Large intestine (tissue), 3 donors: ENCODE data around the gene SHB. TPM values are rescaled to one million over a fixed set of nuclear protein-coding genes. Genes with fewer than 3 reads are reported as not detected.

Experiments used
- DNase-seq, 2 donors: peaks; one replicate each; pipeline versions ENCODE4 v3.0.0 to v3.0.0-alpha.2; 2013
- H3K27ac ChIP-seq: one replicate; pipeline ENCODE4 v1.5.1; 2013; ENCODE audit warnings: low read length
- H3K27me3 ChIP-seq: 2 replicates; pipeline ENCODE4 v1.6.1; 2013; ENCODE audit warnings: low read length; ENCODE audit not compliant: control insufficient read depth, insufficient read depth
- H3K36me3 ChIP-seq: 2 replicates; pipeline ENCODE4 v1.6.1; 2013; ENCODE audit warnings: low read length; ENCODE audit not compliant: control insufficient read depth, insufficient read depth
- H3K4me1 ChIP-seq: one replicate; pipeline ENCODE4 v1.6.1; 2013; ENCODE audit warnings: low read length; ENCODE audit not compliant: control insufficient read depth, insufficient read depth
- H3K4me3 ChIP-seq: one replicate; pipeline ENCODE4 v1.5.1; 2013; ENCODE audit warnings: low read length
- H3K9me3 ChIP-seq: one replicate; pipeline ENCODE4 v1.6.1; 2013; ENCODE audit warnings: mild to moderate bottlenecking, low read depth, low read length, moderate library complexity; ENCODE audit not compliant: control insufficient read depth
- WGBS: methylation state at CpG from one replicate; pipeline ENCODE4 v1.1.5; 2013; ENCODE audit warnings: low lambda C conversion rate; ENCODE audit not compliant: insufficient coverage; 5-methylcytosine and 5-hydroxymethylcytosine counted together
- polyA plus RNA-seq: library from polyadenylated mRNA; unstranded; fragments of 120-200 nt; gene quantifications from one replicate; pipeline ENCODE4 v1.2.1, GENCODE V29; 2013

The SHB gene
- polyA plus RNA-seq, 1 donor = 17.8 TPM

- WGBS = no CpG with 5 or more reads among the region's 2 CpGs
- Histone ChIP-seq H3K4me1 (no peaks in the 10 kb centered on the region), H3K9me3 (no peaks in the 10 kb centered on the region), H3K27ac (no peak overlapping the region), H3K36me3 (no peaks in the 10 kb centered on the region), H3K27me3 (no peaks in the 10 kb centered on the region), H3K4me3 (no peak overlapping the region)
- DNase-seq = no peak
These were observed 20.5 kb upstream of the SHB start for GRCh38 chr9:38089387-38090165.

DNA sequence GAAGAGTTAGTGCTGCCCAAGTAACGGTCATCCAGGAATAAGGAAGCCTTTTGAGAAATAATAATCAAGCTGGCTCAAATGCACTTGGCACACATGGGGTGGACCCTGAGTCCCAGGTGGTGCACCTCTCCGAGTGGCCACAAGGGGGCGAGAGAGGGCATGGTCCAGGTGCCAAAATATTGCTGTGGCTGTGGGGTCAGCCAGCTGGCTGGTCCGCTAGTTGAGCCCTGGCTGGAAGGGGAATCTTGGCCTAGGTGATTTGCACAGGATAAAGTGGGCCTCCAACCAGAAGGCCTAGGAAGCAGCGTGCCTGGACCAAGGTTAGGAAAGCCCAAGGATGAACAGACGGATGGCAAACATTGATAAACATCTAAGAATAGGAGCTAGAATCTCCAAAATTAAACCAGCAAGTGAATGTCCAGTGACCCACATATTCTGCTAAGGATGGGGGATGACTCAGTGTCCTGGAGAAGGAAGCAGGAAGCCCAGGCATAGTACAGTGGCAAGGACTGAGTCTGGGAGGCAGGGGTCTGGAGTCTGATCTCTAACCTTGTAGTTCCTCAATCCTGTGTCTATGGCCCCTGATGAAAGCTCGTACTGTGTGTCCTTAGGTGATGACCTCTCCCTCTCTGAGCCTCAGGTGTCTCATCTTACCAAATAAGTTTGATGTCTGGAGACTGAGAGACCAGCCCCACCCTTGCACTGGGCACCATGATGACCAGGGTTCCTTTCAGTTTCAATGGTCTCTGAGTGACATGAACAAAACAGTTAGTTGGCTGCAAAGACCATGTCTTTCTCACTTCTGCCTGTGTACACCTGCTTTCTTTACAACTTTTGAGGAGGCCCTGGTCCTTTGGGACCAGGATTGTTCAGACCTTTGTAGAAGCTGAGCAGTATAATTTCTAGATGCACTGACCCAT lies 19.2 kb upstream of the SHB start:
- no peaks in the 10 kb centered on the region for H3K9me3 ChIP-seq
- no peaks in the 10 kb centered on the region for H3K27me3 ChIP-seq
- WGBS = no CpG with 5 or more reads among the region's 7 CpGs
- H3K4me1 ChIP-seq = no peaks in the 10 kb centered on the region
- peak; percentile 23 to 41 for DNase-seq
- no peaks in the 10 kb centered on the region for H3K36me3 ChIP-seq
- no peak overlapping the region for H3K27ac ChIP-seq
- no peak overlapping the region for H3K4me3 ChIP-seq

- no peaks in the 10 kb centered on the region for H3K27me3 ChIP-seq
- H3K9me3 ChIP-seq = no peaks in the 10 kb centered on the region
- no peak for DNase-seq
- no peaks in the 10 kb centered on the region for H3K4me1 ChIP-seq
- no peaks in the 10 kb centered on the region for H3K36me3 ChIP-seq
- no peak overlapping the region for H3K27ac ChIP-seq
- H3K4me3 ChIP-seq = no peak overlapping the region
These were observed 17.5 kb upstream of the SHB start for GRCh38 chr9:38086496-38086895.

GRCh38 chr9:38085308-38085707 lies 16.3 kb upstream of the SHB start:
- Histone ChIP-seq H3K4me1 (no peaks in the 10 kb centered on the region), H3K27me3 (no peaks in the 10 kb centered on the region), H3K9me3 (no peaks in the 10 kb centered on the region), H3K27ac (no peak overlapping the region), H3K36me3 (no peaks in the 10 kb centered on the region), H3K4me3 (no peak overlapping the region)
- WGBS = 100% methylated on average over 1 of the region's 5 CpGs
- no peak for DNase-seq

DNA sequence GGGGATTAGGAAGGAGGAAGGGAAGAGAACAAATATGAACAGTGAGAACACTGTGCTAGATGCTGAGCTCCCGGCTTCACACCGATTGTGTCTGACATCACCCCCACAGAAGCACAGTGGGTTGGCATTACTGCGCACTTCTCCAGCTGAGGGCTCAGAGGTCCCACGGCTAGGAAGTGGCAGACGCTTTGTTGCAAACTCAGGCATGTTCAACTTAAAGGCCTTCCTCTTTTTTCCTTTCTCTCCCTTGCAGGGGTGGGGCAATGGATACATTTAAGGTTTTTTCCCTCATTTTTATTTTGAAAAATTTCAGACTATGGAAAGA lies 15.5 kb upstream of the SHB start:
- no peak overlapping the region for H3K27ac ChIP-seq
- no CpG with 5 or more reads among the region's 5 CpGs for WGBS
- H3K4me3 ChIP-seq = no peak overlapping the region
- H3K27me3 ChIP-seq = no peaks in the 10 kb centered on the region
- H3K4me1 ChIP-seq = no peaks in the 10 kb centered on the region
- DNase-seq = no peak
- H3K36me3 ChIP-seq = no peaks in the 10 kb centered on the region
- no peaks in the 10 kb centered on the region for H3K9me3 ChIP-seq

DNA sequence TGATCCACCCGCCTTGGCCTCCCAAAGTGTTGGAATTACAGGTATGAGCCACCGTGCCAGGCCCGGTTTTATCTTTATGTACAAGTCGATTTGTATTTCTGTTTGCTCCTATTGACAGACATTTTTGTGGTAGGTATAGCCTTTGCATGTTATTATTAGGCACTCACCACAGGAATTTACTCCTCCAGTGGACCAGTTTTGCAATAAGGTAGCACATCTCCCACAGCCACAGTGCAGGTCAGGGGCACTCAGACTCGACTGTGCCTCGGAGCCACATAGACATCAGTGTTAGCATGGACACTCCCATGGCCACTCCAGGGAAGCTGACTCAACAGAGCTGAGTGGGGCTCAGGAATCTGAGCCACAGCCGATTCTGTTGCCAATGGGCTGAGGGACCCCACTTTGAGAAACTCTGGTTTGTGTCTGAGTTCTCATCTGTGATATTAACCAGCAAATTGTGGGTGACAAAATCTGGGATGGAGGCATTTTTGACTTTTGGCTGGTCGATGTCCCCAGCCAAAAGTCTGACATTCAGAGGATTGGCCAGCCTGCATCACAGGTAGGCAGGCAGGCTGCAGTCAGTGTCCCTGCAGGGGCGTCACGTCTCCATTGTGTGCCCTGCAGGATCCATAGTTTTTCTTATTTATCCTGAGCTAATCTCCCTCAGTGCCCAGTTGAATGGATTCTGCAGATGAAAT lies 15.0 kb upstream of the SHB start:
- no peaks in the 10 kb centered on the region for H3K27me3 ChIP-seq
- H3K27ac ChIP-seq = no peak overlapping the region
- H3K4me3 ChIP-seq = no peak overlapping the region
- DNase-seq = no peak
- WGBS = no CpG with 5 or more reads among the region's 10 CpGs
- H3K36me3 ChIP-seq = no peaks in the 10 kb centered on the region
- H3K9me3 ChIP-seq = no peaks in the 10 kb centered on the region
- no peaks in the 10 kb centered on the region for H3K4me1 ChIP-seq

GRCh38 chr9:38082446-38083287 lies 13.6 kb upstream of the SHB start:
- H3K27me3 ChIP-seq = no peaks in the 10 kb centered on the region
- no peaks in the 10 kb centered on the region for H3K36me3 ChIP-seq
- H3K4me1 ChIP-seq = no peaks in the 10 kb centered on the region
- WGBS = 57% methylated on average over 1 of the region's 5 CpGs
- no peak overlapping the region for H3K4me3 ChIP-seq
- DNase-seq = no peak
- no peak overlapping the region for H3K27ac ChIP-seq
- no peaks in the 10 kb centered on the region for H3K9me3 ChIP-seq

GRCh38 chr9:38081356-38082108 lies 12.5 kb upstream of the SHB start:
- Histone ChIP-seq H3K27ac (no peak overlapping the region), H3K4me3 (no peak overlapping the region), H3K4me1 (no peaks in the 10 kb centered on the region), H3K27me3 (no peaks in the 10 kb centered on the region), H3K36me3 (no peaks in the 10 kb centered on the region), H3K9me3 (no peaks in the 10 kb centered on the region)
- no CpG with 5 or more reads among the region's 8 CpGs for WGBS
- no peak for DNase-seq

- no peaks in the 10 kb centered on the region for H3K27me3 ChIP-seq
- H3K4me1 ChIP-seq = peaks cover 4% of the 10 kb centered on the region
- no peak overlapping the region for H3K27ac ChIP-seq
- WGBS = no CpG with 5 or more reads among the region's 11 CpGs
- no peak overlapping the region for H3K4me3 ChIP-seq
- H3K9me3 ChIP-seq = peaks cover 3% of the 10 kb centered on the region
- no peaks in the 10 kb centered on the region for H3K36me3 ChIP-seq
- no peak for DNase-seq
These were observed 10.5 kb upstream of the SHB start for GRCh38 chr9:38079461-38080031.
